Calu3 (cell line): ENCODE results near the gene KIF6. TPM values are rescaled to one million over a fixed set of nuclear protein-coding genes. Genes with fewer than 3 reads are reported as not detected.

Experiments used
- BruUV-seq: library from RNA; stranded (reverse); fragments of 400-500 nt; replicated peaks from 2 replicates; lab custom pipeline; 2021; lab: Mats Ljungman, UMichigan
- CTCF ChIA-PET: fragments of 300-600 bp; sonication (Branson Sonifier 250); formaldehyde crosslinking; loops from one replicate; lab custom pipeline; 2022; ENCODE audit warnings: antibody characterized with exemption; lab: Charles Lee
- DNase-seq: peaks from one replicate; pipeline ENCODE4 v3.0.0; 2022
- H3K27ac Mint-ChIP-seq: one replicate; pipeline ENCODE4 v1.8.0; 2022; ENCODE audit warnings: mixed read lengths; ENCODE audit not compliant: unreplicated experiment
- H3K27me3 Mint-ChIP-seq: one replicate; pipeline ENCODE4 v1.8.0; 2022; ENCODE audit warnings: mixed read lengths; ENCODE audit not compliant: unreplicated experiment
- H3K36me3 Mint-ChIP-seq: one replicate; pipeline ENCODE4 v1.8.0; 2022; ENCODE audit warnings: mild to moderate bottlenecking, moderate library complexity, mixed read lengths; ENCODE audit not compliant: insufficient read depth, unreplicated experiment
- H3K4me1 Mint-ChIP-seq: one replicate; pipeline ENCODE4 v1.8.0; 2022; ENCODE audit warnings: mild to moderate bottlenecking, low read depth, mixed read lengths; ENCODE audit not compliant: unreplicated experiment
- H3K4me3 Mint-ChIP-seq: one replicate; pipeline ENCODE4 v1.8.0; 2022; ENCODE audit warnings: mild to moderate bottlenecking, low read depth, moderate library complexity, mixed read lengths; ENCODE audit not compliant: unreplicated experiment
- H3K9me3 Mint-ChIP-seq: one replicate; pipeline ENCODE4 v1.8.0; 2022; ENCODE audit warnings: low read depth, mixed read lengths; ENCODE audit not compliant: unreplicated experiment
- intact Hi-C: fragments of 100-400 bp; cut with micrococcal nuclease; formaldehyde crosslinking; loops from one replicate; pipeline ENCODE4 v1.10.0; 2022; ENCODE audit not compliant: unreplicated experiment
- total RNA-seq: library from RNA; stranded (reverse); gene quantifications from 2 replicates; pipeline ENCODE4 v1.2.3, GENCODE V29; 2022
- TF ChIP-seq, protein P1 (sequence below): fragments of 200-600 bp; IDR thresholded peaks from one replicate; pipeline ENCODE4 v1.8.0; 2022; ENCODE audit warnings: antibody characterized with exemption; ENCODE audit not compliant: unreplicated experiment

Gene KIF6
- total RNA-seq, 1 experiment from 2014 or later = 0.45 TPM

DNA sequence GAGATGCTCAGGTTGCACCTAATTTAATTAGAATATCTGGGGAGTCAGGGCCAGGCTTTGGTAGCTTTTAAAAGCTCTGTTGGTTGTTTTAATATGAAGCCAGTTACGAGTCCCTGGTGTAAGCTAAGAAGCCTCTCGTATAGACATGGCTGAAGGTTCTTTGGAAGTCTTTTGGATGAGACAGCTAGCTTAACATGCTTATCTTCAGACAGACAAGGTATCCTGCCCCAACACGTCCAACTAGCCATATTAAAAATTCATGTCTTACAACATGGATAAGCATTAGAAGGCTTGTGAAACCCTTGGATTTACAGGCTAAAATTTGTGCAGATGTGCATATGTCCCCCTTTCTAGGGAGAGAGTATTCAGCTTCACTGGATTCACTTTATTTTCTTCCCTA is 297.1 kb downstream of the KIF6 start:
- Mint-ChIP-seq H3K36me3 (no peaks in the 10 kb centered on the region), H3K27ac (no peak overlapping the region), H3K27me3 (peaks cover 21% of the 10 kb centered on the region), H3K9me3 (peaks cover 4% of the 10 kb centered on the region), H3K4me1 (no peaks in the 10 kb centered on the region), H3K4me3 (no peak overlapping the region)
- CTCF ChIA-PET = no interaction called here
- no TSS peak for BruUV-seq
- intact Hi-C loops = no loop called here
- TF ChIP-seq, protein P1, sequence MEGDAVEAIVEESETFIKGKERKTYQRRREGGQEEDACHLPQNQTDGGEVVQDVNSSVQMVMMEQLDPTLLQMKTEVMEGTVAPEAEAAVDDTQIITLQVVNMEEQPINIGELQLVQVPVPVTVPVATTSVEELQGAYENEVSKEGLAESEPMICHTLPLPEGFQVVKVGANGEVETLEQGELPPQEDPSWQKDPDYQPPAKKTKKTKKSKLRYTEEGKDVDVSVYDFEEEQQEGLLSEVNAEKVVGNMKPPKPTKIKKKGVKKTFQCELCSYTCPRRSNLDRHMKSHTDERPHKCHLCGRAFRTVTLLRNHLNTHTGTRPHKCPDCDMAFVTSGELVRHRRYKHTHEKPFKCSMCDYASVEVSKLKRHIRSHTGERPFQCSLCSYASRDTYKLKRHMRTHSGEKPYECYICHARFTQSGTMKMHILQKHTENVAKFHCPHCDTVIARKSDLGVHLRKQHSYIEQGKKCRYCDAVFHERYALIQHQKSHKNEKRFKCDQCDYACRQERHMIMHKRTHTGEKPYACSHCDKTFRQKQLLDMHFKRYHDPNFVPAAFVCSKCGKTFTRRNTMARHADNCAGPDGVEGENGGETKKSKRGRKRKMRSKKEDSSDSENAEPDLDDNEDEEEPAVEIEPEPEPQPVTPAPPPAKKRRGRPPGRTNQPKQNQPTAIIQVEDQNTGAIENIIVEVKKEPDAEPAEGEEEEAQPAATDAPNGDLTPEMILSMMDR = no peak
- DNase-seq = no peak

DNA sequence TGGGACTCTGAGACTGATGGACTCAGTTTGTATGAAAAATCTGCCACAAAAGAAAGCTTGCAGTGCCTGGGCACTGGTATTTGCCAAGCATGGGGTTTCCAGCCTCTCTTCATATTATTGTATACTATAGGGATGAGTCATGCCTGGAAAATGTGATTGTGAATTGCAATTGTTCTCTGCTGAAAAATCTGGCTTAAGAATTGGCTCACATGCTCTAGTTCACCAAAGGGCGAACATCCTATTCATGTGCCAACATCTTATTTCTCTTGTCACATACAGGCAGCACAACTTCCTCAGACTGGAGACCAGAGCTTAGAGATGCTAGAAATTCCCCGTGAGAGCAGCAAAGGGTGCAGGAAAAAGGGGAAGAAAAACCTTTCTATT is 299.1 kb downstream of the KIF6 start:
- H3K9me3 Mint-ChIP-seq = peaks cover 4% of the 10 kb centered on the region
- intact Hi-C loops = no loop called here
- TF ChIP-seq, protein P1 = no peak
- H3K36me3 Mint-ChIP-seq = no peaks in the 10 kb centered on the region
- no TSS peak for BruUV-seq
- no peak overlapping the region for H3K4me3 Mint-ChIP-seq
- CTCF ChIA-PET = no interaction called here
- peak overlapping the region; percentile 43 for H3K27ac Mint-ChIP-seq
- peak; percentile 43 for DNase-seq
- no peaks in the 10 kb centered on the region for H3K4me1 Mint-ChIP-seq
- peaks cover 21% of the 10 kb centered on the region for H3K27me3 Mint-ChIP-seq

DNA sequence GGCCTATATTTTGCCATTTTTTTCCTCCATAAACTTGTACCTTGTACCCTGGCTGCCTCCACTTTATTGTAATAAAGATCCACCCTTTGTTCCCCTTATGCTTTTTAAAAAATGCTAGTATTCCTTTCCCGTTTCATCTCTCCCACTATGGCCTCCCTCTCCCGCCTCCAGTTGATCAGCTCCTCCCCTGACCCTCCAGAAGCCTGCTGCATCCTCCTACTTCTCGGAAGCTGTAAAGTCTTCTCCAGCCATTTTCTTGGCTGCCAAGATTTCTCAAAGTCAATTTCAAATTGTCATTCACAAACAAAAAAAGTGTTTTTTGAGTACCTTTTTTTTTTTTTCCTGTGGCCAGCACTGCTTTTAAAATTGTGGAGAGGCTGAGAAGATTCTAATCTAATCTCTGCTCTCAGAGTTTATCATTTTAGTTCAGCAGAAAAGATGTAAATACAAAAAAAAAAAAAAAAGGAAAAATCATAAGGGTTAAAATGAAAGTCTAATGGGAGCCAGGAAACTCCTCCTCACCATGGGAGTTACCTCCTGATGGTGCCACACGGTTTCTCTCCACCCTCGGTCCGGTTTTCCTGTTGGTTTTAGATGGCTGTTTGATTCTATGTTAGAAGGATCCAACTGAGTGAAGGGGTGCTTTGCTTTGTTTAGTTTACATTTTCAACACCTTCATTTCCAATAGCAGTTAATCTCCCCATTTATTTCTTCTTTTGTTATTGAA is 299.7 kb downstream of the KIF6 start:
- Mint-ChIP-seq H3K36me3 (no peaks in the 10 kb centered on the region), H3K27me3 (peaks cover 19% of the 10 kb centered on the region), H3K27ac (peak overlapping the region; percentile 43), H3K9me3 (peaks cover 4% of the 10 kb centered on the region), H3K4me1 (no peaks in the 10 kb centered on the region), H3K4me3 (no peak overlapping the region)
- CTCF ChIA-PET = interaction anchor here (0.6 to 0.7 kb wide), 2 partner anchors 606 to 1150 kb away, joined by 5 read pairs; no protein-coding TSS in a partner anchor
- DNase-seq = peak; percentile 20
- no TSS peak for BruUV-seq
- TF ChIP-seq, protein P1 = no peak
- intact Hi-C loops = no loop called here

DNA sequence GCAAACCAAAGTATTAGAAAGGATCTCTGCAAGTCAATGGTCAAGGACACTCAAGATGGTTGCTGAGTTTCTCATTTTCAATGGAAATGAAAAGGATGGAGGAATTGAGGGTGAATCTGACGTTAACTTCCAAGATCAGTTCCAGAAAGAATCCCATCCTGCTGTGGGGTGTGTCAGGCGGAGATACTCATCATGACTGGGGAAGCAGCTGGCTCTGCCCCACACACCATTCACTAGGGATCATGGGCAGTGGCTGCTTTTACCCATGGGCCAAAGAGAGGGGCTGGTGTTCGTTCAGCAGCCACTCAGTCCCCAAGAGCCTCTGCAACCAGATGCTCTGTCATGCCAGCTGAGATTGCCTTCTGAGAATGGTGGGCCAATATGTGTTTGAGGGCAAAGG is 300.4 kb downstream of the KIF6 start:
- CTCF ChIA-PET = interaction anchor here (0.6 to 0.7 kb wide), 2 partner anchors 606 to 1151 kb away, joined by 5 read pairs; no protein-coding TSS in a partner anchor
- Mint-ChIP-seq H3K27ac (no peak overlapping the region), H3K27me3 (peaks cover 13% of the 10 kb centered on the region), H3K9me3 (peaks cover under 1% of the 10 kb centered on the region), H3K36me3 (no peaks in the 10 kb centered on the region), H3K4me1 (no peaks in the 10 kb centered on the region), H3K4me3 (no peak overlapping the region)
- TF ChIP-seq, protein P1 = no peak
- intact Hi-C loops = no loop called here
- DNase-seq = no peak
- no TSS peak for BruUV-seq
